Activated CD4-positive, CD25-positive, alpha-beta regulatory T cell treated with anti-CD3 and anti-CD28 coated beads, Interleukin-2, amount 50 U/mL, for 24 hours (primary cell): ENCODE data around the gene ATP10A.
"Not testable (repeated sequence)": the region's sequence is repeated elsewhere in the genome, so short reads cannot be mapped to it uniquely, and the experiment has no call there.

Source experiments
- ATAC-seq, 2 donors: fragments of 150-1000 bp; cut with Tn5 transposase; one replicate each; pipeline ENCODE4 v1.10.0; 2021; ENCODE audit warnings: mild to moderate bottlenecking in 1 of 2, moderate library complexity in 1 of 2

Gene ATP10A

DNA sequence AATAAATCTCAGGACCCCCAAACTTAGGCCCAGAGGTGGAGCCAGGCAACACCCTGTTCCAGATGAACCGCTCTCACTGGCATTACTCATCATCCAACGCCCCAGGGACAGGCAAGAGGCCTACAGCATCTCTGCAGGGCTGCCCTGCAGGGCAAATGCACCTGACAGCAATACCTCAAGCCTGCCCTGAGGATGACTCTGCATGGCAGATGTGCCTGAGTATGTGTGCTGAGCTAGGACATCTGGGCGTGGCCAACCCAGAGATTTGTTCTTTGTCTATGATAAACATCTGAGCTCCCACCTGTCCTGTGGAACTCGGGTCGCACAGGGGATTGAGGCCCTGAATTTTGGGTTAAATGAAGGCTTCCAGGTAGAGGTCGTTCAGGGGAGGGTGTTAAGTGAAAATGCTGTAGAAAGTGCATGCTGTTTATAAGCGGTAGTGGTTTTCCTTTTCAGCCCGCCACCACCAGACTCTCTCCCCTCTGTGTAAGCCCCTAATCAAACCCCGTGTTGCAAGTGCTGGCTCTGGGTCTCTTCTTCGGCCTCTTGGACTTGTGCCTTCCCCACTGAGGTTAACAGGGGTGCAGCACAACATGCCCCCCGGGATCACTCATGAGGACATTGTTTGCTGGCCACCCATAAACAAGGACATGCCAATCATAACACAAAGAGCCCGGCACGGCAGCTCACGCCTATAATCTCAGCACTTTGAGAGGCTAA, 92.3 kb downstream of the ATP10A start:
- no peak for ATAC-seq

DNA sequence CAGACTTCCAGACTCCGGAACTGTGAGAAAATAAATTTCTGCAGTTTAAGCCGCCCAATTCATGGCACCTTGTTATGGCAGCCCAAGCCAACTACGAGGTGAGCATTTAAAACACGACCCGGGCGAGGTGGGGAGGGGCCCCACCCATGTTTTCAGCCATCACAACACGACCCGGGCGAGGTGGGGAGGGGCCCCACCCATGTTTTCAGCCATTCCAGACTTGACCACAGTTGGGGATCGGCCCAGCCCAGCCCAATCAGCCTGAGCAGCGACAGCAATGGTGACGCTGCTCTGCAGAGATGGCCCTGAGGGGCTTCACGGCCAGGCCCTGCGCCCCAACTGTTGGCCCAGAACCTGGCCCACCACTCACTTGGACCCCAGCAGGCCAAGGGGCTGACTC, 93.1 kb downstream of the ATP10A start:
- no peak for ATAC-seq

DNA sequence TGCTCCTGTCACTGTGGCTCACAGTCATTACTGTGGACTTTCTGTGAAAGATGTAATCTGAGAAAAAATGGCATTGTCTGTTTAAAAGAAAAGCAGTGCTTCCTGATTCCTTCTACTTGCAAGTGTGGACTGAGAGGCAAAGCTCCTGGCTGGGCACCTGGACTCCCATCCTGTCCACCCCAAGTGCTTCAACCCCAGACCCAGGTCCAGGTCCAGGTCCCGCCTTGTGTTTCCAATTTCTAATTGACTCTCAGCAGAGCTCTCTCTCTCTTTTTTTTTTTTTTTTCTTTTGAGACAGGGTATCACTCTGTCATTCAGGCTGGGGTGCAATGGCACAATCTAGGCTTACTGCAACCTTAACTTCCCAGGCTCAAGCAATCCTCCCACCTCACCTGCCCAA, 94.9 kb downstream of the ATP10A start:
- no peak for ATAC-seq

DNA sequence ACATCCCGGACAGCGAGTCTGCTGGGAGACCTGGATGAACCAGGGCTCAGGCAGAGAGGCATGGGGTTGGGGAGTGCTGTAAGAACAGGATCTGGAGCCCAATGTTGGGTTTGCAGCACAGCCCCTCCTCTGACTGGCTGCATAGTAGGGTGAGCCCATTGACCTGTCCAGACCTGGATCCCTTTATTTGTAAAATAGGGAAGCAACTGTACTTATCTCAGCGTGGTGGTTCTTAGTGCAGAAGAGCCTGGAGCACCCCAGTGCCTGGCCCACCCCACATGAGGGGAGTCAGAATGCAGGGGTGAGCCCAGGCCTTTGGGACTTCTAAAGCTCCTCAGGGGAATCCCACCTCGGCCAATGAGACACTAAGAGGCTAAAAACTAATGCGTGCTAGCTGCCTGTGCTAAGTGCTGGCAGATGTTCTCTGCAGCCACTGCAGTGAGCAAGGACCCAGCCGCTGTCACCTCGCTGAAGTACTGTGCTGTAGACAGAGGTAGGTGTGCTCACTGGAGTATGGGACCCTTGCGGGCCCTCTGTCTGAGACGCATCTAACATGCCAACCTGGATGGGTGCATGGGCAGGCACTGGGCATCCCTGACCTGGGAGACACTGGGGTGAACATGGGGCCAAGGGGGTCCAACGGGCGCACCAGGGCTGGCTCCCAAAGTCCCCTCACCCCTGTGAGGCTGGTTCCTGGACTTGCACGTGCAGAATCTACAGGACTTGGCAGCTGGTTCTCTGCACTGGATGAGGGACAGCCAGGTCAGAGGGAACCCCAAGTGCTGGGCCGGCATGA, 95.6 kb downstream of the ATP10A start:
- no peak for ATAC-seq

DNA sequence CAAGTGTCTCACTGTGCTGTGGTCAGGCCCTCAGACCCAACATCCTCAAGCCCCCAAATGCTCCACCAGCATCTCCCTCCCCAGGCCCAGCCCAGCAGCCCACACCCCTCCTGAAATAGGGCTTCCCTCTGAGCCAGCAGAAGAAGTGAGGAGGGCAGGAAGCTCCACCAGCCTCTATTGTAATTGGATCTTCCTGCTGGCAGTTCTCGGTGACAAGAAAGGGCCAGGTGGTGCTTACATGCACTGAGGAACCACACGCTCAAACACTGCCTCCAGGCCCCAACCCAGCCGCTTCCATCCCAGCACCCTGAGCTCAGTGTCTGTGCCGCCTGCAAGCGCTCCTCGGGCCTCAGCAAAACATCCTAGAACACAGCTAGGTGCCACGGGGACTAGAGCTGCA, 96.7 kb downstream of the ATP10A start:
- ATAC-seq = no peak

DNA sequence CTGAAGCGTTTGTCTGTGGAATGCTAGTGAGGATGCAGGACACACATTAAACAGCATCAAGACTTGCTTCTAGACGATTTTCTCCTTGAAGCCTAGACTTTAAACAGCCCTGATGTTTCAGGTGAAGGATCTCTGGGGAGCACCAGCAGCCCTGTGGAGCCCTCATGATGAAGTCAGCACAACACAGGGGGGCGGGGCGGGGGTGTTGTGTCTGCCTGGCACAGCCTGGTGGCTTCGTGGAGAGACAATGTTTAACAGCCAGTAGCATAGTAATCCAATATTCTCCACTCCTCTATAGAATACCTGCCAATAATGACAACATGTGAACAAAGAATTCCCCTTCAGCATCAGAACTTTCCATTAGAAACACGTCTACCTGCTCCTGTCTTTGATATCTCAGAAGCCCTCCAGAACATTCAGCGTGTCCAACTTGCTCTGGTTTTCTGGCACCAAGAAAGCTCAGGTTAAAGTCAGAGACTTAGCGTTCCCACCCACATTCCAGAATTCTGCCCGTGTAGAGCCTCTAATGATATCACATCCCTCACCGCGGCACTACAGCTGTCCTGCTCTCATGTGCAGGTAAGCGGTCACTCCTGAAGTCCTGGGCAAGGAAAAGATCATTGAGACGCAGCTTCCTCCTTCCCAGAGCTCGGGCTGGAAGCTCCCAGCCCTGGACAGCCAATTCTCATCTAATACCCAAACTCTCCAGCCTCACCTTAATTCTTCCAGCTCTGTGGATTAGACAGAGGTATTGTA, 98.0 kb downstream of the ATP10A start:
- ATAC-seq = no peak

DNA sequence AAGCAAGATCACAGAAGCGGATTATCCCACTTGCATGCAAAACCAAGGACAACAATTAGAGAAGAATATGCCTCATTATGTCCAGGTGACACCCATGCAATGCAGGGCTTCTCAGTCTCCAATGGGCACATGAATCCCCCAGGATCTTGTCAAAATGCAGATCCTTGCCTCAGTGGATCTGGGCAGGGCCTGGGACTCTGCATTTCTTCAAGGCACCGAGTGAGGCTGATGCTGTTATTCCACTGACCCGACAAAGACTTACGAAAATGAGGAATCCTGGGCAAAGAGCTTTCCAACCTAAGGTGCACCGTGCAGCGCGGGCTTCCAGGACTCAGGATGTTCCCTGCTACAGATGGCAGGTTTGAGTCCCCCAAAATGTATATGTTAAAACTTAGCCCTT, 99.2 kb downstream of the ATP10A start:
- no peak for ATAC-seq

DNA sequence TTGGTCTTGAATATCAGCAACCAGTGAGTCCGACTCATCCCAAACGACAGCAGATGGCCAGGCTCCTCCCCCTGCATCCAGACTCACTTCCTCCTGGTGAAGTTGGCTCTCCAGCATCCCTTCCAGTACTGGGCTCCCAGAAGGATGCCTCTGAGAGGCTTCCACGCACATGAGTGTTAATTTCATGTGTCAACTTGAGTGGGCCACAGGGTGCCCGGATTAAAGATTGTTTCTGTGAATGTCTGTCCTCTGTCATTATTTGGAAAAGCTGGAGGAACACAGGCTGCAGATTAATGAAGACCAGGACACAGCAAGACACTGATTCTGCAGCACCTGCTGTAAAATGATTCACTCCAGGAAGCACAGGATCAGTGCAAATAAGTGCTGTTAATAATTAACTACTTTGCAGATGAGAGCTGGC, 99.8 kb downstream of the ATP10A start:
- no peak for ATAC-seq

DNA sequence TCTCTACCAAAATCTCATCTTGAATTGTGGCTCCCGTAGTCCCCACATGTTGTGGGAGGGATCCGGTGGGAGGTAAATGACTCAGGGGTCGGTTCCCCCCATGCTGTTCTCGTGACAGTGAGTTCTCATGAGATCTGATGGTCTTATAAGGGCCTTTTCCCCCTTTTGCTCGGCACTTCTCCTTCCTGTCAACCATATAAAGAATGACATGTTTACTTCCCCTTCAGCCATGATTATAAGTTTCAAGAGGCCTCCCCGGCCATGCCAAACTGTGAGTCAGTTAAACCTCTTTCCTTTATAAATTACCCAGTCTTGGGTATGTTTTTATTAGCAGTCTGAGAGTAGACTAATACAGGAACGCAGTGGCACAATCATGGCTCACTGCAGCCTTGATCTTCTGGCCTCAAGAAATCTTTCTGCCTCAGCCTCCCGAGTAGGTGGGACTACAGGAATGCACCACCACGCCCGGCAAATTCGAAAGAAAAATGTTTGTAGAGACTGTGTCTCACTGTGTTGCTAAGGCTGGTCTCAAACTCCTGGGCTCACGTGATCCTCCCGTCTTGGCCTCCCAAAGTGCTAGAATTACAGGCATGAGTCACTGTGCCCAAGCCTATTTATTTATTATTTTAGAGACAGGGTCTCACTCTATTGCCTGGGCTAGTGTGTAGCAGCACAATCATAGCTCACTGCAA, 101.0 kb downstream of the ATP10A start:
- ATAC-seq = no peak

DNA sequence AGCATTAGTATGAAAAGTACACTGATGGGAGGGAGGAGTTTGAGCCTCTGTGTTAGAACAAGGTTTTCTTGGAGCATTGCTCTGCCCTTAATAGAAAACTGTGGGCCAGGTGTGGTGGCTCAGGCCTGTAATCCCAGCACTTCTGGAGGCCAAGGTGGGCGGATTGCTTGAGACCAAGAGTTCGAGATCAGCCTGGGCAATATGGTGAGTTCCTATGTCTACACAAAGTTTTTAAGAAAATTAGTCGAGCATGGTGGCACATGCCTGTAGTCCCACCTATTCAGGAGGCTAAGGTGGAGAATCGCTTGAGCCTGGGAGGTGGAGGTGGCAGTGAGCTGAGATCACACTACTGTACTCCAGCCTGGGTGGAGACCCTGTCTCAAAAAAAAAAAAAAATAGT, 103.7 kb downstream of the ATP10A start:
- ATAC-seq = no peak

DNA sequence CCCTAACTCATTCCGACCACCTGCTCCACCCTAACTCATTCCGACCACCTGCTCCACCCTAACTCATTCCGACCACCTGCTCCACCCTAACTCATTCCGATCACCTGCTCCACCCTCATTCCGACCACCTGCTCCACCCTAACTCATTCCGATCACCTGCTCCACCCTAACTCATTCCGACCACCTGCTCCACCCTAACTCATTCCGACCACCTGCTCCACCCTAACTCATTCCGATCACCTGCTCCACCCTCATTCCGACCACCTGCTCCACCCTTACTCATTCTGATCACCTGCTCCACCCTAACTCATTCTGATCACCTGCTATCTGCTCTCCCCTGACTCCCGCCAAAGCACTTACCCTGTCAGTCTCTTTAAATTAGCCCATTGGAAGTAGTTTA, 104.5 kb downstream of the ATP10A start:
- ATAC-seq = not testable (repeated sequence)

DNA sequence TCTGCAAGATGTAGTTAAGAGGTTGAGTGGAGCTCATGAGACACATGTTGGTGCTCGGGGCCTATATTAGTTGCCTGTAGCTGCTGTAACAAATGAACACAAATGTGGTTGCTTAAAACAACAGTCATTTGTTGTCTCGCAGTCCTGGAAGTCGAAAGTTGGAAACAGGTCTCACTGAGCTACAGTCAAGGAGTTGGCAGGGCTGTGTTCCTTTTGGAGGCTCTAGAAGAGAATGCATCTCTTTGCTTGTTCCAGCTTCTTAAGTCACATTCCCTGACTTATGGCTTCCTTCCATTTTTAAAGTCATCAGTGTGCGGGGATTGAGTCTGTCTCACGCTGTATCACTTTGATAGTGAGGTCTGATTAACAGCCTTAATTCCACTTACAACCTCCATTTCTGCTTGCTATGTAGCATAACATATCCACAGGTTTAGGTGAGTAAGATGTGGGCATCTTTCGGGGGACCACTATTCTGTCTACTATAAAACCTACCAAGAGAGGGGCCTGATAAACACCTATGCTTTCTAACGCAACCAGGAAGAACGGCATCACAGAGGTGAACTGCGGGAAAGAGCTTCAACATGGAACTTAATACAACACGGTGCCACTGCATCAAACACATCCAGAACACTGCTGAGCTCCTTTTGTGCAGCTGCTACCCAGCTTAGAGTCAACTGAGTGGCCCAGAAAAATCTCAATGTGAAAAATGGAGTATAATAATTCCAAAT, 119.4 kb downstream of the ATP10A start:
- ATAC-seq = no peak

DNA sequence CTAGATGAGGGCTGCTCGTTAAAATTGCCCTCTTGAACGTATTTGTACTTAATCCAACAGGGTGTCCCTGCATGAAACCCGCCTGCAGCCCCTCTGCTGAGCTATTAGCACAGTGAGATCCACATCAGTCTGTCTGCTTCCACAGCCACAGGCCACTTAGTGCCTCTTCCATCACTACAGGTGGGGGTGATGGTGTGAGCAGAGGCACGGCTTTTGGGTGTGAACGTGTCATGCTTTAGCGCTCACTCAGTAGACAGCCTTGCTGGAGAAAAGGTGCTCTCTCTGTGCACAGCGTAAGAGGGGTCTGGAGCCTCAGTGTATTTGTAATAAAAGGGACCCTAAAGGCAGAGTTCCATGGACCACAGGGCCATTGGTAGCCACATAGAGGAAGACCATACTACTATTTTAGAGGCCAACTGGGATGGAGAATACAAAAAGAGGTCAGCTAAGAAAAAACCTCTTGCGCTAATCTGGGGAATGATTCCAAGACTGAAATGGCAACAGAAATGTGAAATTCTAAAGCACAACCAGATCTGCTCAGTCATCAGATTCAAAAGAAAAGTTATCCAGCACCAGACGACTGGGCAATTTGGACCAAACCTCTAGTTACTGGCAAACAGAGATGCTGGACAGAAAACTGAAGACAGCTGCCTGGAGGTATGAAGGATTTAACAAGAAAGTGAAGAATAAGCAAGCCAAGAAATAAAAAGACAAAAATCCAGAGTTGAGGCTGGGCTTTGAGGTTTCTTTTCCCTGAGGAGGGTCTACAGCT, 120.2 kb downstream of the ATP10A start:
- ATAC-seq = no peak

DNA sequence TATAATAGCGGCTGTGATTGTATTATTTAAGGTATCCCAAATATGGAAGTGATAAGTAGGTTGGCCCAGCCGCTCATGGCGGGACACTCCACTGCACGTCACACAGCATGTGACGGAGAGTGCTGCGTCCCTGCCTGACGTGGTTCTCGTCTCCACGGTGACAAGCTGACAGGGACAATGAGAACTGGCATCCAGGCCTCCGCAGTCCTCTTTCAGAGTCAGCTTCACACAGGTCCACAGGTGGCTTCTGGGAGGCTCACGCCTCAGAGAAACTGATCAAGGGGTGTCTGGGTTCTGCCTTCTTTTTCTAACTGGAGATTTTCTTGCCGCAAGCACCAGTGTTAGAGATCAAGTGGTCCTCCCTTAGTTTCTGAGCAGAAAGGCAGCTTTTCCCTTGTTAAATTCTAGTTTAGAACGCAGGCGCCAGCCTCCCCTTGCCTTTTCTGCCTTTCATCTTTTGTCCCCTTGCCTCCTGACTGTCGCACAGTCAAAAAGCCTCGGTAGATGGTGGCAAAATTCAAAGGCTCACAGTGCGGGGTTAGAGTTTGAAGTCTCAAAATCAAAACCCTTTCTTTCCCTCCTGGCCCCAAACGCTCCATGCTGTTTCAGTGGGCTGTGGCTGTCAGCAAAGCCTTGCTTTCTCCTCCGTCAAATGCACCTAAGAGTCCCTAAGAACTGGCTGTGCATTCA, 120.9 kb downstream of the ATP10A start:
- ATAC-seq = no peak

DNA sequence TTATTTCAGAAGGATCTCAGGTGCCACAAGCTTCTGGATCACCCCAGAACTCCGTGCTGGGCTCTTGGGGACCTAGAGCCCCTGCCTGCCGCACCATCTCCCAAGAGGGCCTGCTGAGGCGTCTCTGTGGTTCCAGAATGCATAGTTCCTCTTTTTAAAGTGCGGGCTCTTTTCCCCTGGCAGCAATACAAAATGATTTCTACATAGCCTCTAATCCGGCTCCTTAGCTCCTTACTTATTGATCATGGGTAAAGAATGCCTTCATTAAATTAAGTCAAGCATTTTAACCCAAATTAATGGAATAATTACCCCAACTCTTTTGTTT, 121.9 kb downstream of the ATP10A start:
- ATAC-seq = no peak

DNA sequence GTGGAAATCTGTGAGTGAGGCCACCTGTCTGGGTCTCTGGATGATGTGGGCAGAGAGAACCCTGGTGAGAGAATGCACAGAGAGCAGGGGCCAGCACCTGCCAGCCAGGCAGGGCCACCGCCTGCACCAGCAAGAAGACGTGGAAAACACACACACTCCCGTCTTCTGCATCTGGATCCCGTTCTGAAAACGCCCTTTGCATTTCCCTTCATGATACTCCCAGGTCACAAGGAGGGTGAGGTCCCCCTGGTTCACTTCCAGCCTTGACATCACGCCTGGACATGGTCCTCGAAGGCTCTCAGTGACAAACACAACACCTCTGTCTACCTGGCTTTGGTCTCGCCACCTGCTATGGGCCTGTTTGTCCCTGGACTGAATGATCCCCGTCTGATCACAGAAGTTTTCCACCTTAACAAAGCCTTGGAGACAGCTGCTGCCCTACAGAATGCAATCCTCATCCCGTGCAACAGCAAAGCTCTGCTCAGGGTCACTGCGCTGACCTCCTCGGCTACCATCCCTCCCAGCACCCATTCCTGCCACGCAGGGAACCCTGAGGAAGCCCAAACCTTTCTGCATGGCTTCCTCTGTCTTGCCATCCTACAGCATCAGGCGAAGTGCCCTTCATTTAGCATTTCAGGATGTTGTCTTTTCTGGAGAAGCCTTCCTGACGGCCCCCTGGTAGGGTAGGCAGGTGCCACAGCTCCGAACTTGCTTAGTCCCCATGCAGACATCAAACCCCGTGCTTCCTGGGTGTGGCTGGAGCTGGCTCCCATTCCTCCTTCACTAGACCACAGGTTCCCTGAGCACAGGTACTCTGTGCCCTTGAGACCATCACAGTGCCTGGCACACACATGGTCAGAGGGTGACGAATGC, 122.5 kb downstream of the ATP10A start:
- no peak for ATAC-seq

DNA sequence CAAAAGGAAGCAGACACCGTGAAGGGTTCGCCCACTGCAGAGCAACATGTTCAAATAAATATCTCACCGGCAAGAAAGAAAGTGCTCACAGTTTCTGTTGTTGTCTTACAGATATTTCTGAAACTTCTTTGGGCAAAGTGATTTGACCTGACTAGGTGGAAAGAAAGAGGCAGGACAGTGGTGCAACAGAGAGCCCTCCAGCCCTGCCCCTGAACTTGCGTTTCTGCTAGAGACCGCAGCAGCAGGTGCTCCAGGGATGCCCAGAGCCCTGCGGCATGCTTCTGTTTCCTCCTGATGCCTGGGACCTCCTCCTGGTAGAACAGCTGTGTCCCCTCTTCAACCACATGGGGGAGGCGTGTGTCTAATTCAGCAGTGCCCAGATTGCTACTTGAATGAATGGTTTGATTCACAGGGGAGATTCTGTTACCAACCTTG, 123.4 kb downstream of the ATP10A start:
- ATAC-seq = no peak

DNA sequence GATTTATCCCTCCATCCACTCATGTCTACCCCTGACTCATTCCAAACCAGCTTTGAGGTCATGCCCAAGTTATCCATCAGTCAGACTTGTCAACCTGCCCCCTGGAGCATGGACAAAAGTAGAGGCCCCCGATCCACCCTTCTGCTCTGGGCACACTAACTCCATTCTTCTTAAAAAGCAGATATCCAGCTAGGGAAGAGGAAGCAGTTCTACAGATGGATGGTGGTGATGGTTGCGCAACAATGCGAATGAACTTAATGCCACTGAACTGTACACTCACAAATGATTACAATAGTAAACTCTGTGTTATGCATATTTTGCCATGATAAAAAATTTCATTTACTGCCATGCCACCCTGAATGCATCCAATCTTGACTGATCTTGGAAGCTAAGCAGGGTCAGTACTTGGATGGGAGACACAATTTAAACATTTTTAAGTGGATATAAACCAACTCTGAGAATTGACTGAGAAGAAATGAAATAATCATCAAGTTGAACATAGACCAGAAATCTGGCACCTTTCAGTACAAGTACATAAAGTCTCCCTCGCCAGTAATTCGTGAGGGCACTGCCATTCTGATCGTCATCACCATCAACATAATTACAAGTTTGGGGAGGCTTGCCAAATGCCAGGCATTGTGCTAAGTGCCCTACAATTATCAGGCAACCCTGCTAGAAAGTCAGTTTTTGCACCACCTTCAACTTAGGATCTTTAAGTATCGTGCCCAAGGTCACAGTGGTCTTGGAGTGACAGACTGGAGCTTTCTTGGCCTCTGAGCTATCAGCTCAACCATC, 124.8 kb downstream of the ATP10A start:
- no peak for ATAC-seq

DNA sequence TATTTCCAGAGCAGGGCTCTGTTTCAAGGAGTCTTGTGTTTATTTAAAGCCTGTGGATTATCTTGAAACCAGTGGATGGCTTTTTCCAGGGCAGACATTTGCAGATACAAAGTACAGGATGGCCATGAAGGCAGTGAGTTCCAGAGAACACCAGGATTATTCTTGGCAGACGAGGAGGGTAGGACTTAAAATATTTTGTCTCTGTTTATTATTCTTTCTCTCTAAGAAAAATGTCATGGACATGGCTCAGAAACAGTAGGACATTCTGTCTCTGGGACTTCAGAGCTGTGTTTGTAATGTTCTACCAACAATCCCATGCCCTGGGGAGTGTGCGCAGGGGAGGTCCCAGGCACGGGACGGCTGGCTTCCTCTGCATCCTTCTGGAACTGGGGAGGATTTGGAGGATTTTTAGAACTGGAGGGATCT, 125.9 kb downstream of the ATP10A start:
- ATAC-seq = no peak
